SH-SY5Y (cell line): Measurements from ENCODE around the gene ERVFRD-1.

Experiments
- GATA2 ChIP-seq: IDR thresholded peaks from 2 replicates; pipeline ENCODE4 v1.6.1; 2011; ENCODE audit warnings: mild to moderate bottlenecking, low read depth, low read length
- GATA3 ChIP-seq: IDR thresholded peaks from 2 replicates; pipeline ENCODE4 v1.6.1; 2011; ENCODE audit warnings: low read depth, mild to moderate bottlenecking, low read length, moderate library complexity

- TF ChIP-seq GATA3, result no peak
- TF ChIP-seq GATA2, result no peak
These were observed 15.4 kb downstream of the ERVFRD-1 start for GRCh38 chr6:11096109-11096508.
